HL-60 (cell line): Measurements from ENCODE around the gene GUCY1A1.
A peak's percentile ranks its signal among the peaks of the same experiment; 100 is the strongest.

ENCODE experiments used
- DNase-seq, 2 experiments: peaks; one replicate each; pipeline ENCODE4 v3.0.0-alpha.2; 2010 to 2020; ENCODE audit warnings: low read depth in 1 of 2, low spot score in 1 of 2
- H3K27ac ChIP-seq: fragments of 250-450 bp; sonication (Bioruptor Pico); replicated peaks from 2 replicates; pipeline ENCODE4 v1.5.1; 2020; ENCODE audit warnings: mild to moderate bottlenecking, moderate library complexity
- H3K27me3 ChIP-seq: fragments of 250-450 bp; sonication (Bioruptor Pico); 2 replicates; pipeline ENCODE4 v1.5.1; 2021; ENCODE audit warnings: mild to moderate bottlenecking, moderate library complexity; ENCODE audit not compliant: insufficient read depth, poor library complexity, severe bottlenecking
- H3K4me3 ChIP-seq: replicated peaks from 2 replicates; pipeline ENCODE4 v1.5.1; 2011; ENCODE audit warnings: mild to moderate bottlenecking, control low read depth, low read length; ENCODE audit not compliant: insufficient read depth
- CTCF ChIP-seq: IDR thresholded peaks from one replicate; pipeline ENCODE4 v1.5.1; 2011; ENCODE audit warnings: low read length, control low read depth, inconsistent platforms; ENCODE audit not compliant: insufficient read depth
- GABPA ChIP-seq: IDR thresholded peaks from 2 replicates; pipeline ENCODE4 v1.6.1; 2012; ENCODE audit warnings: low read depth
- POLR2AphosphoS5 ChIP-seq: IDR thresholded peaks from 2 replicates; pipeline ENCODE4 v1.6.1; 2012; ENCODE audit warnings: low read depth
- REST ChIP-seq: IDR thresholded peaks from 2 replicates; pipeline ENCODE4 v1.6.1; 2012; ENCODE audit warnings: low read depth; ENCODE audit not compliant: insufficient replicate concordance
- SPI1 ChIP-seq: IDR thresholded peaks from 2 replicates; pipeline ENCODE4 v1.6.1; 2012; ENCODE audit warnings: low read depth, mild to moderate bottlenecking, borderline replicate concordance
- long read RNA-seq: library from polyadenylated mRNA; unstranded; transcript quantifications from one replicate; pipeline ENCODE4 v2.0.0, GENCODE V29; 2020

Gene GUCY1A1
- long read RNA-seq = 0 reads

GRCh38 chr4:155666344-155667221, at the start of gene GUCY1A1:
Gene GUCY1A1 (plus strand): TSS chr4:155666848. CDS start chr4:155696868, 30,020 bp downstream.
- peaks cover 35% of the 10 kb centered on the region for H3K27me3 ChIP-seq
- no peak for TF ChIP-seq REST
- TF ChIP-seq SPI1 = no peak
- TF ChIP-seq CTCF = no peak
- no peak for TF ChIP-seq GABPA
- no peak for TF ChIP-seq POLR2AphosphoS5
- H3K27ac ChIP-seq = no peak within 1 kb of the TSS
- peak within 1 kb of the TSS; percentile 31 for H3K4me3 ChIP-seq
- no peak for DNase-seq

GRCh38 chr4:155617296-155617695, 49.4 kb upstream of the GUCY1A1 start:
- TF ChIP-seq POLR2AphosphoS5 = no peak
- TF ChIP-seq REST = no peak
- no peak for TF ChIP-seq SPI1
- TF ChIP-seq CTCF = no peak
- TF ChIP-seq GABPA = no peak
- H3K27me3 ChIP-seq = no peaks in the 10 kb centered on the region
- DNase-seq = no peak

GRCh38 chr4:155618183-155618838, 48.3 kb upstream of the GUCY1A1 start:
- H3K27ac ChIP-seq = no peak overlapping the region
- no peak for DNase-seq
- TF ChIP-seq GABPA (no peak), CTCF (no peak), POLR2AphosphoS5 (no peak), SPI1 (no peak), REST (no peak)

More at GRCh38 chr4:155617296-155617695, 49.4 kb upstream of the GUCY1A1 start:
- Histone ChIP-seq H3K27ac (no peak overlapping the region), H3K4me3 (no peak overlapping the region)

More at GRCh38 chr4:155618183-155618838, 48.3 kb upstream of the GUCY1A1 start:
- no peaks in the 10 kb centered on the region for H3K27me3 ChIP-seq
- no peak overlapping the region for H3K4me3 ChIP-seq
